ENCODE data around the gene STMND1.

Gene STMND1

GRCh38 chr6:17099401-17100059, 2.3 kb upstream of the STMND1 start:
- DNase-seq = no peak

DNA sequence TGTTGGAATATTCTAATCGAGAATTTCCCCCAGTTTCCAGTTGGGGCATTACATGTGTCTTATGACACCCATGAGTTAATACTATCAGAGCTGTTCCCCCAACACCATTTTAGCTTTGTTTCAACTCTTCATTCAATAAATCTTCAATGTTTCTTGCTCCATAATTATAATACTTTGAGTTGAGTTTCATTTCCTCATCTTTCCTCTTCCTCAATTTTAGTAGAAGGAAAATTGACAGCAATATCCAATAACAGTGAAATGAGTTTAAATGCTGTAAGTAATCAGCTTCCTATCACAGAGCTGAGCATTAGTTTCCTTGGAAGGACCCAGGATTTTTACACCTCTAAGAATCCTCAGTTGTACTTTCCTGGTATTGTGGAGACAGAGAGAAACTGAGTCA, 1.0 kb upstream of the STMND1 start:
- DNase-seq = no peak

- peak; percentile 20 for DNase-seq
Measured at GRCh38 chr6:17102258-17102870, 514 bp downstream of the STMND1 start.

DNA sequence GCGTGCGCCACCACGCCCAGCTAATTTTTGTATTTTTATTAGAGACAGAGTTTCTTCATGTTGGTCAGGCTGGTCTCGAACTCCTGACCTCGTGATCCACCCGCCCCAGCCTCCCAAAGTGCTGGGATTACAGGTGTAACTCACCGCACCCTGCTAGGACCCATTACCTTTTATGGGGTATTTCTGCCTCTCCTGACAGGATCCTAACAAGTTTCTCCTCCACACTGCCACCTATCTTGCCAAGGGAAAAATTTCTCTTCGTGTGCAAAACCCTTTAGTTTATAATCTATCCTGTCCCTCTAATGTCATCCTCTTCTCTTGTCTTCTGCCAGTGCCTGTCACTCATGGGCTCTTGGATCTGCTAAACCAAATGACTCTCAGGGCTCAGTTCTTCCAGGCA, 1.9 kb downstream of the STMND1 start:
- DNase-seq = no peak

- DNase-seq = no peak
Measured at GRCh38 chr6:17107863-17108262, 6.0 kb downstream of the STMND1 start.

DNA sequence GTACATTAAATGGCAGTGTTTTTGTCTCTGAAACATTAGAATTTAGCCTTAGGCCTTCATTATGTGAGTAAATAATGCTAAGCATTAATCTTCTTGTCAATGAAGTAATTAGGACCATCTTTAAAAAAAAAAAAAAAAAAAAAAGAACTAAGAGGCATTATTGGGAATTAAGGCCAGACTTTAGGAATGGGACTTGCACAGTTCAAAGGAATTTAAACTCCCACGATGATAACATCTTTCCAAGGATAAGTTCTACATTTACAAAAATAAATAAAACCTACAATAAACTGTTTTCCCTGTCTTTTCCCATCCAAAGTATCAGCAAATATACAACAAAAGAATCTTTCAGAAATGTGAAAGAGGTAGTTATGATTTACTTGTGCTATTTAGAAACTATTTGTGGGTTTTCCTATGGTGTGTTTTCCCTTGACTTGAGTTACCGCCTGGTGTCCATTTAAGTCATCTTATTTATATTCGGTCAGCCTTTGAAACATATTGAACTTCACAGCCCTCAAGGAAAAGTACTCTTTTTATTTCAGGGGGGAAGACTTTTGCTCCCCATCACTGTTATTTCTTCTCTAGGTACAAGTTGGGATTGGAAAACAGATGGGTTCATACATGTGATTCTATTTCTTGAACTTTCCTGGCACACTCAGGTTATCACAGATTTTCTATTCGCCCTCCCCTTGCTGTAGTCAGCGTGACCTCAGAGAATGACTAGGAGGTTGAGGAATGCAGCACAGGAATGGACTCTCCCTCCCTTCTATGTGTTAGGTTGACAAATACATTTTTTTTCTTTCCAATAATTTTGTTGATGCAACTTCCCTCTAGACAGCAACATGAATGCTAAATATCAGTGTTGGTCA, 13.6 kb downstream of the STMND1 start:
- DNase-seq = no peak

DNA sequence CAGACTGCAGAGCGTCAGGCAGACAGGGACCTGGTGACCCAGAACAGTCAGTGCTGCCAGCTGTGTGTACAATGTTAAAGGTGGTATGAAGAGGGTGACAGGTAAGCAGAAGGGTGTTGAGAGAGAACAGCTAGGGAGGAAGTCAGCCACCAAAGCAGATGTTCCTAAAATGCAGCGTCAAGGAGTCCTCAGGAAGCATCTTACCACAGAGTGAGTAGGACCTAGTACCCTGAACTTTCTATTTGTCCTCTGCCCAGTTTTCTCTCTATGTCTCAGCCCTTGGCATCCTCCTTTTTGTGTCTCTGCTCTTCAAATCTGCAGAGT, 14.2 kb downstream of the STMND1 start:
- no peak for DNase-seq

- DNase-seq = peak; percentile 15
Measured at GRCh38 chr6:17120019-17120418, 18.2 kb downstream of the STMND1 start.

DNA sequence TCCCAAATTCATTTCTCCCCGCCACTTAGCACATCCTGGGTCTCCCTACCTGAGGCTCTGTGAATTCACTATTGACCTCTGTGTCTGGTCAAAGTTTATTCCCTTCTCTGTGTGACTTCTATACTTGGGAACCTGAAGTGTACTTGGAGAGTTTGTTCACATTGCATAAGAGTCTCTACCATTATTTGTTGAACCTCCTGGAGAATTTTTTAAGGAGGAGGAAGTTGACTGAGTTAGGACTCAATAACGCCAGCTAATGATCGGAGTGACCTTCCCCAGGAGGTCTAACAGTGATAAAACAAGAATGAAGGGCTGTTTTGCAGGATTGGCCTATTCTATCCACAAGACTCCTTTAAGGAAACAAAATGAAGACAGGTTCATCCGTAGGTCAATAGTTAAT, 23.6 kb downstream of the STMND1 start:
- DNase-seq = no peak

GRCh38 chr6:17130786-17131185, 28.9 kb downstream of the STMND1 start:
- no peak for DNase-seq

DNA sequence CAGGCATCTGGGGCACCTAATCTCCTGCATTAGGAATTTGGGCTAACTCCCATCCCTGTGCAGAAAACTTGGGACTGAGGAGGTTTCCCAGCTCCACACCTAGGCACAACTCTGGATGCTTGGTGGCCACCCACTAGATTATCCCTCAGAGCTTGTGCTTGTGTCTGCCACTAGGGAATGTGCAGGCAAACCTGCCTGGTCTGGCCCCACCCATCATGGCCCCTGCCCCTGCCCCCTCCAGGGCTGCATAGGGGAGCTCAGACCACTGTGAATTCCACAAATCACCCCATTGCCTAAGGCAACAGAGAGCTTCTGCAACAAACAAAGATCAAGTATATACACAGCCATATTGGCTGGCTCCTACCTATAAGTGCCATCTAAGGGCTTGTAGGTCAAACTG, 31.1 kb downstream of the STMND1 start:
- no peak for DNase-seq

- DNase-seq = no peak
Measured at GRCh38 chr6:17138033-17138432, 36.2 kb downstream of the STMND1 start.

DNA sequence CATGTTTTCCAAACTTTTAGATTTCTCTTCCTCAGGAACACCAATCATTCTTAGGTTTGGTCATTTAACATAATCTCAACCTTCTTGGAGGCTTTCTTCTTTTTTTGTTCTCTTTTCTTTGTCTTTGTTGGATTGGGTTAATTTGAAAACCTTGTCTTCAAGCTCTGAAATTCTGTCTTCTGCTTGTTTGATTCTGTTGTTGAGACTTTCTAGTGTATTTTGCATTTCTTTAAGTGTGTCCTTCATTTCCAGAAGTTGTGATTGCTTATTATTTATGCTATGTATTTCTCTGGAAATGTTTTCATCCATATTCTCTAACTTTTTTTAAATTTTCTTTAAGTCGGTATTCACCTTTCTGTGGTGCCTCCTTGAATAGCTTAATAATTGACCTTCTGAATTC, 42.2 kb downstream of the STMND1 start:
- DNase-seq = no peak

- DNase-seq = no peak
Measured at GRCh38 chr6:17149571-17149970, 47.7 kb downstream of the STMND1 start.

DNA sequence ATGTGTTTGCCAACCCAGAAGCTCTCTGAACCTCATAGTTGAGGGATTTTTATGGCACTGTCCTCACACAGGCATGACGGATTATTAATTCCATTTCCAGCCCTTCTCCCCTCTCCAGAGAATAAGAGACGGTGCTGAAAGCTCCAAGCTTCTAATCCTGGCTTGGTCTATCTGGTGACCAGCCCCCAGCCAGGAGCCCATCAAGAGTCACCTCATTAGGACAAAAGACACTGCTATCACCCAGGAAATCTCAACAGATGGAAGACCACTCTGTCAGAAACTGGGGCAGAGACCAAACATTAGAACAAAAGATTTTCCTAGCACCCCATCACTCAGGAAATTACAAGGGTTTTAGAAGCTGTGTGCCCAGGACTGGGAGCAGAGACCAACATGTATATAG, 48.2 kb downstream of the STMND1 start:
- no peak for DNase-seq

GRCh38 chr6:17151888-17152287, 50.0 kb downstream of the STMND1 start:
- no peak for DNase-seq

GRCh38 chr6:17152703-17153102, 50.9 kb downstream of the STMND1 start:
- DNase-seq = no peak

DNA sequence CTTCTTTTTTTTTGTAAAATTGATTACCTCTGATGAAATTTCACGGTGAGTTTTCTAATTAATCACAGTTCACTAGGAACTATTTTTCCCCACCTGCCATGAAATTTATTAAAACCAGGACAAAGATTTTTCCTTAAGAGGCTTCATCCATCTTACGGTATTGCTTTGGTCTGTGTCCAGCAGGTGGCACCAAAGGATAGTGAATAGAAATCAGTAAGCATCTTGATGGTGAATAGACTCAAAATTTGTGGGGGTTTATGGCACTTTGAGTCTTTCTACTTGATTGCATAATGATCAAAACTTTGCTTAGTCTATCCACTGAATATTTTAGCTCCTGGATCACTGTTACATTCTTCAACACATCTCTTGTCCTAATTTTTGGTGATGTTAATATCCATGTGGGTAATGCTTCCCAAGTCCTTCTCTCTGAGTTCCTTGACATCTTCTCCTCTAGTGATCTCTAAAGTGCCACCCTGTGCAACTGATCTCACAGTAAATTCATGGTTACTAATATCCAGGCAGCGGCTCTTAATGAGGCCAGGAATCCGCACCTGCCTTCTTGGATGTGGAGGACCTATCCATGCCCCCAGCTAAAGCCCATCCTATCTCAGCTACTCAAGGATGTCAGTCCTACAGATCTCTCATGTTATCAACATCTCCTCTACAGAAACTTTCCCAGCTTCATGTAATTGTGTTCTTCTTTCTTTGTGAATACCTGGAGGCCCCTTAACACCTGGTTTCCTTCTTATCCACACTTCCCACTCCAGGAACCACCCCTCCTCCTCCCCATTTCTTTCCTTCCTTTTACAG, 54.5 kb downstream of the STMND1 start:
- peak; percentile 78 for DNase-seq

- DNase-seq = no peak
Measured at GRCh38 chr6:17156966-17157365, 55.1 kb downstream of the STMND1 start.

GRCh38 chr6:17157617-17158016, 55.8 kb downstream of the STMND1 start:
- DNase-seq = no peak

- no peak for DNase-seq
Measured at GRCh38 chr6:17159240-17159639, 57.4 kb downstream of the STMND1 start.

DNA sequence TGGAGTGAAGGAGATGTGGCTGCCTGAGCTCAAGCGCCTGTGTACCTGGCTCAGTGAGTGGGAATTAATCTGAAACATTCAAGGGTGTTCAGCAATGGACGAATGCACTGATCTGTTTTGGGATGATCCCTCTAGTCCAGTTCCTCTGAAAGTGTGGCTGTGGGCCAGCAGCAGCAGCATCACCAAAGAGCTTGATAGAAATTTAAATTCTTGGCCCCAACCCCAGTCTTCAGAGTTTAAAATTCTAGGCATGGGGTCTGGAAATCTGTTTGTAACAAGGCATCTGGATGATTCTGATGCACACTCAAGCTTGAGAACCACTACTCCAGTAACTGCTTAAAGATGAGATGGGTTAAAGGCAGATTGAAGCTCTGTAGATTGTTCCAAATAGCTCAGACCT, 59.2 kb downstream of the STMND1 start:
- no peak for DNase-seq

DNA sequence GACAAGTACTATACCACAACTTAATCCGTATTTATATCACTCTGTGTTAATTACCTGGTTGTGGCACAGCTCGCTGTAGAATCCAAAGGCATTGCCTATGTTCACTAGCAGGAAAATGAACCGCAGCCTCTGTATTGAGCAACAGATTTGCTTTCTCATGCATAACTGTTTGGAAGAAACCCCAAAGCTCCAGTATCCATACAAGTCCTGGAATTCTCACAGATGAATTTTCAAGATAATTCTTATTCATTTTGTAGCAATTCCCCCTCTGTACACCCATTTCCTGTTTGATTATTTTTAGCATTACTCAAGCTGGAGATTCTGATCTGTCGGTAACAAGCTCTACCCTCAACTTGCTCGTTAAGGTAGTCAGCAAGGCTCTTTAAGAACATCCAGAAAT, 63.5 kb downstream of the STMND1 start:
- no peak for DNase-seq

Data from NCI-H748 treated with DMSO at 0.1 percent for 48 hours (cell line).